Cardiac muscle cell (in vitro differentiated cells and primary cell): Measurements from ENCODE around the gene SH3BP4. TPM values are rescaled to one million over a fixed set of nuclear protein-coding genes. Genes with fewer than 3 reads are reported as not detected.
A peak's percentile ranks its signal among the peaks of the same experiment; 100 is the strongest.

Source experiments
- DNase-seq, 2 donors: peaks; one replicate each; pipeline versions ENCODE4 v3.0.0 to v3.0.0-alpha.2; 2010 to 2017; ENCODE audit warnings: low read depth in 1 of 2, low spot score in 1 of 2
- H3K27ac ChIP-seq: fragments of 200-600 bp; sonication (generic); 2 replicates; pipeline ENCODE4 v1.5.1; 2016
- H3K27me3 ChIP-seq: fragments of 200-600 bp; sonication (generic); 2 replicates; pipeline ENCODE4 v1.6.0; 2016; ENCODE audit warnings: control low read depth
- H3K36me3 ChIP-seq: fragments of 200-600 bp; sonication (generic); 2 replicates; pipeline ENCODE4 v1.5.1; 2016; ENCODE audit warnings: control low read depth
- H3K4me1 ChIP-seq: fragments of 200-600 bp; sonication (generic); 2 replicates; pipeline ENCODE4 v1.8.1; 2017; ENCODE audit warnings: low read depth, mild to moderate bottlenecking, mixed run types
- H3K4me3 ChIP-seq: fragments of 200-600 bp; sonication (generic); 2 replicates; pipeline ENCODE4 v1.5.1; 2016; ENCODE audit warnings: mild to moderate bottlenecking
- H3K9me3 ChIP-seq: fragments of 200-600 bp; sonication (generic); 2 replicates; pipeline ENCODE4 v1.5.1; 2017; ENCODE audit warnings: low read depth, mild to moderate bottlenecking, control low read depth
- CTCF ChIP-seq: IDR thresholded peaks from 2 replicates; pipeline ENCODE4 v1.5.1; 2012; ENCODE audit warnings: low read depth, mild to moderate bottlenecking, low read length
- polyA plus RNA-seq: library from polyadenylated mRNA; unstranded; fragments of >200 nt; fragmentation: Nextera tagmentation; extraction: Ambion mirVana; gene quantifications from 2 replicates; pipeline ENCODE4 v1.2.1, GENCODE V29; 2016
- total RNA-seq: library from RNA; depleted of rRNA; stranded (reverse); fragments of >200 nt; gene quantifications from 2 replicates; pipeline ENCODE4 v1.2.3, GENCODE V29; 2016

The SH3BP4 gene
- total and polyA plus RNA-seq, 2 experiments from 2014 or later: 35.8 to 71.3 TPM

- no peaks in the 10 kb centered on the region for H3K9me3 ChIP-seq
- peaks cover 4% of the 10 kb centered on the region for H3K36me3 ChIP-seq
- H3K27me3 ChIP-seq: no peaks in the 10 kb centered on the region
- H3K27ac ChIP-seq: no peak overlapping the region
- DNase-seq: no peak
- H3K4me3 ChIP-seq: no peak overlapping the region
- no peak for TF ChIP-seq CTCF
- peaks cover 20% of the 10 kb centered on the region for H3K4me1 ChIP-seq
These were observed 107.3 kb downstream of the SH3BP4 start for GRCh38 chr2:235059161-235059560.

GRCh38 chr2:235061656-235062055, 109.8 kb downstream of the SH3BP4 start:
- no peak for TF ChIP-seq CTCF
- H3K4me3 ChIP-seq: no peak overlapping the region
- DNase-seq: no peak
- no peak overlapping the region for H3K27ac ChIP-seq
- no peaks in the 10 kb centered on the region for H3K36me3 ChIP-seq
- no peaks in the 10 kb centered on the region for H3K9me3 ChIP-seq
- H3K4me1 ChIP-seq: peaks cover 25% of the 10 kb centered on the region
- H3K27me3 ChIP-seq: no peaks in the 10 kb centered on the region

GRCh38 chr2:235063471-235063961, 111.7 kb downstream of the SH3BP4 start:
- Histone ChIP-seq H3K27ac (peak overlapping the region; percentile 87), H3K27me3 (no peaks in the 10 kb centered on the region), H3K4me3 (no peak overlapping the region), H3K9me3 (no peaks in the 10 kb centered on the region), H3K4me1 (peaks cover 25% of the 10 kb centered on the region), H3K36me3 (no peaks in the 10 kb centered on the region)
- no peak for TF ChIP-seq CTCF
- peak in 1 of 2 donors; percentile 80 for DNase-seq

- Histone ChIP-seq H3K9me3 (no peaks in the 10 kb centered on the region), H3K4me3 (no peak overlapping the region), H3K27ac (peak overlapping the region; percentile 87), H3K27me3 (no peaks in the 10 kb centered on the region), H3K4me1 (peaks cover 25% of the 10 kb centered on the region), H3K36me3 (no peaks in the 10 kb centered on the region)
- no peak for DNase-seq
- no peak for TF ChIP-seq CTCF
These were observed 113.2 kb downstream of the SH3BP4 start for GRCh38 chr2:235064976-235065375.

- Histone ChIP-seq H3K9me3 (no peaks in the 10 kb centered on the region), H3K27me3 (no peaks in the 10 kb centered on the region), H3K36me3 (no peaks in the 10 kb centered on the region), H3K4me1 (peaks cover 25% of the 10 kb centered on the region), H3K4me3 (no peak overlapping the region), H3K27ac (no peak overlapping the region)
- no peak for TF ChIP-seq CTCF
- DNase-seq: no peak
These were observed 114.7 kb downstream of the SH3BP4 start for GRCh38 chr2:235066490-235066889.

- H3K4me1 ChIP-seq: peaks cover 25% of the 10 kb centered on the region
- DNase-seq: peak in 1 of 2 donors; percentile 47
These were observed 115.1 kb downstream of the SH3BP4 start for GRCh38 chr2:235066895-235067294.

More at GRCh38 chr2:235066895-235067294, 115.1 kb downstream of the SH3BP4 start:
- no peak overlapping the region for H3K27ac ChIP-seq
- H3K9me3 ChIP-seq: no peaks in the 10 kb centered on the region
- no peaks in the 10 kb centered on the region for H3K27me3 ChIP-seq
- no peak overlapping the region for H3K4me3 ChIP-seq
- H3K36me3 ChIP-seq: no peaks in the 10 kb centered on the region
- no peak for TF ChIP-seq CTCF
